PC-3 (cell line): Measurements from ENCODE around the gene PAH.

Source experiments
- EZH2phosphoT487 ChIP-seq: fragments of 300-600 bp; sonication (generic); IDR thresholded peaks from 2 replicates; pipeline ENCODE4 v1.6.1; 2018; ENCODE audit warnings: mild to moderate bottlenecking, antibody characterized with exemption, low read length, borderline replicate concordance
- TF ChIP-seq, protein P1 (sequence below): fragments of 300-600 bp; sonication (generic); conservative IDR thresholded peaks from 2 replicates; pipeline ENCODE4 v1.5.1; 2017; ENCODE audit warnings: antibody characterized with exemption, low read depth, mild to moderate bottlenecking, low read length

DNA sequence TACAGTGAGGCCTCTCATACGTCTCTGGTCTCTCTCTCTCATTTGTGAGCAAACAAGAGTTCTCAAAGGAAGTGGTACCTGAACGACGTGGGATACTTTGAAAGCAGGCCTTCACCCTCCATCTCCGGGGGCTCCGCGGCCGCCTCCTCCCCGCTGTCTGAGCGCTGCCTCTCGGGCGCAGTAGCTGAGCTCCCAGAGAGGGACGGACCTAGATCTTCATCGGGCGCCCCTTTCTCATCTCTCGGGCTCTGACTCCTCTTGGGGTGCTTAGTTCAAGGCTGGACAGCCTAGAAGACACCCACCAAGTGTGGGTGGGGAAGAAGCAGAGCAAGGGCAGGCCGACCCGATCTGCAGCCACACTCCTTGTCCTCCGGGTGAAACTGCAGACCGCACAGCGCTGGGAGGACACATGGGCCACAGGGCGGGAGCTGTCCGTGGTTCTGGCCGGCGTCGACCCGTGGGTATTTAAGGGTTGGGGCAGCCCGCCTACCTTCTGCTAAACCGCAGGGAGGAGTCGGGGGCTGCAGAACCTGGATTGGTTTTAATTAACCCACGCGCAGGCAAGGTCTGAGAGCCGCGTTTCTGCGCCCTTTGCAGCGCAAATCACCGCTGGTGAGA lies 92.7 kb downstream of the PAH start:
- TF ChIP-seq EZH2phosphoT487 = no peak
- TF ChIP-seq, protein P1, sequence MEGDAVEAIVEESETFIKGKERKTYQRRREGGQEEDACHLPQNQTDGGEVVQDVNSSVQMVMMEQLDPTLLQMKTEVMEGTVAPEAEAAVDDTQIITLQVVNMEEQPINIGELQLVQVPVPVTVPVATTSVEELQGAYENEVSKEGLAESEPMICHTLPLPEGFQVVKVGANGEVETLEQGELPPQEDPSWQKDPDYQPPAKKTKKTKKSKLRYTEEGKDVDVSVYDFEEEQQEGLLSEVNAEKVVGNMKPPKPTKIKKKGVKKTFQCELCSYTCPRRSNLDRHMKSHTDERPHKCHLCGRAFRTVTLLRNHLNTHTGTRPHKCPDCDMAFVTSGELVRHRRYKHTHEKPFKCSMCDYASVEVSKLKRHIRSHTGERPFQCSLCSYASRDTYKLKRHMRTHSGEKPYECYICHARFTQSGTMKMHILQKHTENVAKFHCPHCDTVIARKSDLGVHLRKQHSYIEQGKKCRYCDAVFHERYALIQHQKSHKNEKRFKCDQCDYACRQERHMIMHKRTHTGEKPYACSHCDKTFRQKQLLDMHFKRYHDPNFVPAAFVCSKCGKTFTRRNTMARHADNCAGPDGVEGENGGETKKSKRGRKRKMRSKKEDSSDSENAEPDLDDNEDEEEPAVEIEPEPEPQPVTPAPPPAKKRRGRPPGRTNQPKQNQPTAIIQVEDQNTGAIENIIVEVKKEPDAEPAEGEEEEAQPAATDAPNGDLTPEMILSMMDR = no peak
